PC-9 (cell line): ENCODE data around the gene LDLRAD3.

ENCODE experiments used
- EZH2 ChIP-seq: fragments of 200-600 bp; sonication (generic); IDR thresholded peaks from 2 replicates; pipeline ENCODE4 v1.8.0; 2017; ENCODE audit warnings: antibody characterized with exemption, low read depth
- TF ChIP-seq, protein P1 (sequence below): fragments of 200-600 bp; sonication (generic); conservative IDR thresholded peaks from 2 replicates; pipeline ENCODE4 v1.6.1; 2017; ENCODE audit warnings: mixed run types, antibody characterized with exemption, mild to moderate bottlenecking, moderate library complexity

DNA sequence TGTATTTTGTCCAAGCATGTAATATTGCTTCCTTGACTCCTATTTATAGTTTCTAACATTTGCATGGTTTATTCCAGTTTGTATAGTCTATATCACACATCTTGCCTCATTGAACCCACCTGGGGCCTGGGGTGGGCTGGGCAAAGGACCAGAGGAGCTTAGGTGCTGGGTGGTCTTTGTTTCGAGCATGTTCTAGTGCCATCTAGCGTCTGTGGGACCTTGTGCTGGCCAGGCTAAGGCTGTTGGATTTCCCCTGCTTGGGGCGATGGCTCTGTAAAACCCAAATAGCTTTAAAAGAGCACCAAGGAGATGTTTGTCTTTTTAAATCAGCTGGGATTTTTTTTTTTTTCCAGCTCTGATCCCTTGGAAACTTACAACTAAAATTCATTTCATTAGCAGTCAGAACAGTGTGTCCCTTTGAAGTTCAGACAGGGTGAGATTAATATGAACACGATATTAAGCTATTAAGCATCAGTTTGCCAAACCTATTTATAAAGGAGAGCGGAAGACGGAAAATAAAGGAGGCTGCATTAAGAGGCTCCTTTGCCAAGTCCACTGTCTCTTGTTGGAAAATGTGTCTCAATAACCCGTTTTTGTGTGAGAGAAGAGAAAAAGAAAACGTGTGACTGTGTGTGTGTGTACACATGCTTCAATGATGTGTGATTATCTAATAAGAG, 188.0 kb downstream of the LDLRAD3 start:
- TF ChIP-seq EZH2, result no peak
- TF ChIP-seq, protein P1, sequence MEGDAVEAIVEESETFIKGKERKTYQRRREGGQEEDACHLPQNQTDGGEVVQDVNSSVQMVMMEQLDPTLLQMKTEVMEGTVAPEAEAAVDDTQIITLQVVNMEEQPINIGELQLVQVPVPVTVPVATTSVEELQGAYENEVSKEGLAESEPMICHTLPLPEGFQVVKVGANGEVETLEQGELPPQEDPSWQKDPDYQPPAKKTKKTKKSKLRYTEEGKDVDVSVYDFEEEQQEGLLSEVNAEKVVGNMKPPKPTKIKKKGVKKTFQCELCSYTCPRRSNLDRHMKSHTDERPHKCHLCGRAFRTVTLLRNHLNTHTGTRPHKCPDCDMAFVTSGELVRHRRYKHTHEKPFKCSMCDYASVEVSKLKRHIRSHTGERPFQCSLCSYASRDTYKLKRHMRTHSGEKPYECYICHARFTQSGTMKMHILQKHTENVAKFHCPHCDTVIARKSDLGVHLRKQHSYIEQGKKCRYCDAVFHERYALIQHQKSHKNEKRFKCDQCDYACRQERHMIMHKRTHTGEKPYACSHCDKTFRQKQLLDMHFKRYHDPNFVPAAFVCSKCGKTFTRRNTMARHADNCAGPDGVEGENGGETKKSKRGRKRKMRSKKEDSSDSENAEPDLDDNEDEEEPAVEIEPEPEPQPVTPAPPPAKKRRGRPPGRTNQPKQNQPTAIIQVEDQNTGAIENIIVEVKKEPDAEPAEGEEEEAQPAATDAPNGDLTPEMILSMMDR, result no peak
